Measurements from ENCODE around the gene PATJ.

PATJ gene

GRCh38 chr1:61951731-61952580, 209.7 kb downstream of the PATJ start:
- TF ChIP-seq TCF4 (CRISPR knock-in tag; IDR thresholded peaks at IDR 0.05; ENCODE audit: borderline replicate concordance): no peak
- no peak for TF ChIP-seq ZC3H10 (CRISPR knock-in tag; IDR thresholded peaks at IDR 0.05)
- TF ChIP-seq, protein P1, sequence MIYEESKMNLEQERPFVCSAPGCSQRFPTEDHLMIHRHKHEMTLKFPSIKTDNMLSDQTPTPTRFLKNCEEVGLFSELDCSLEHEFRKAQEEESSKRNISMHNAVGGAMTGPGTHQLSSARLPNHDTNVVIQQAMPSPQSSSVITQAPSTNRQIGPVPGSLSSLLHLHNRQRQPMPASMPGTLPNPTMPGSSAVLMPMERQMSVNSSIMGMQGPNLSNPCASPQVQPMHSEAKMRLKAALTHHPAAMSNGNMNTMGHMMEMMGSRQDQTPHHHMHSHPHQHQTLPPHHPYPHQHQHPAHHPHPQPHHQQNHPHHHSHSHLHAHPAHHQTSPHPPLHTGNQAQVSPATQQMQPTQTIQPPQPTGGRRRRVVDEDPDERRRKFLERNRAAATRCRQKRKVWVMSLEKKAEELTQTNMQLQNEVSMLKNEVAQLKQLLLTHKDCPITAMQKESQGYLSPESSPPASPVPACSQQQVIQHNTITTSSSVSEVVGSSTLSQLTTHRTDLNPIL (CRISPR knock-in tag; IDR thresholded peaks at IDR 0.05; ENCODE audit: low read depth): no peak
- ATAC-seq: no peak

- TF ChIP-seq ZFP3 (CRISPR knock-in tag; IDR thresholded peaks at IDR 0.05) (no peak), ZNF8 (CRISPR knock-in tag; IDR thresholded peaks at IDR 0.05) (no peak), ARNTL (CRISPR knock-in tag; IDR thresholded peaks at IDR 0.05; ENCODE audit: borderline replicate concordance, low read depth) (no peak), ZFP30 (CRISPR knock-in tag; IDR thresholded peaks at IDR 0.05) (no peak), OSR1 (CRISPR knock-in tag; IDR thresholded peaks at IDR 0.05) (no peak), CSDC2 (CRISPR knock-in tag; IDR thresholded peaks at IDR 0.05) (no peak), ZC3H10 (CRISPR knock-in tag; IDR thresholded peaks at IDR 0.05) (no peak), TCF4 (CRISPR knock-in tag; IDR thresholded peaks at IDR 0.05; ENCODE audit: borderline replicate concordance) (no peak), GLIS3 (CRISPR knock-in tag; IDR thresholded peaks at IDR 0.05) (no peak), CSRNP3 (CRISPR knock-in tag; IDR thresholded peaks at IDR 0.05) (no peak), ZNF70 (CRISPR knock-in tag; IDR thresholded peaks at IDR 0.05) (no peak), PATZ1 (CRISPR knock-in tag; IDR thresholded peaks at IDR 0.05; ENCODE audit: borderline replicate concordance) (no peak), PPARA (CRISPR knock-in tag; IDR thresholded peaks at IDR 0.05; ENCODE audit: borderline replicate concordance) (no peak), ESRRG (CRISPR knock-in tag; IDR thresholded peaks at IDR 0.05) (no peak), SNAI2 (CRISPR knock-in tag; IDR thresholded peaks at IDR 0.05) (no peak), TOX (CRISPR knock-in tag; IDR thresholded peaks at IDR 0.05; ENCODE audit: borderline replicate concordance) (no peak), RARB (CRISPR knock-in tag; IDR thresholded peaks at IDR 0.05) (no peak), ZNF565 (CRISPR knock-in tag; conservative IDR thresholded peaks at IDR 0.05; ENCODE audit: low read depth) (no peak)
- TF ChIP-seq, protein P1 (CRISPR knock-in tag; IDR thresholded peaks at IDR 0.05; ENCODE audit: low read depth): no peak
- TF ChIP-seq, protein P2, sequence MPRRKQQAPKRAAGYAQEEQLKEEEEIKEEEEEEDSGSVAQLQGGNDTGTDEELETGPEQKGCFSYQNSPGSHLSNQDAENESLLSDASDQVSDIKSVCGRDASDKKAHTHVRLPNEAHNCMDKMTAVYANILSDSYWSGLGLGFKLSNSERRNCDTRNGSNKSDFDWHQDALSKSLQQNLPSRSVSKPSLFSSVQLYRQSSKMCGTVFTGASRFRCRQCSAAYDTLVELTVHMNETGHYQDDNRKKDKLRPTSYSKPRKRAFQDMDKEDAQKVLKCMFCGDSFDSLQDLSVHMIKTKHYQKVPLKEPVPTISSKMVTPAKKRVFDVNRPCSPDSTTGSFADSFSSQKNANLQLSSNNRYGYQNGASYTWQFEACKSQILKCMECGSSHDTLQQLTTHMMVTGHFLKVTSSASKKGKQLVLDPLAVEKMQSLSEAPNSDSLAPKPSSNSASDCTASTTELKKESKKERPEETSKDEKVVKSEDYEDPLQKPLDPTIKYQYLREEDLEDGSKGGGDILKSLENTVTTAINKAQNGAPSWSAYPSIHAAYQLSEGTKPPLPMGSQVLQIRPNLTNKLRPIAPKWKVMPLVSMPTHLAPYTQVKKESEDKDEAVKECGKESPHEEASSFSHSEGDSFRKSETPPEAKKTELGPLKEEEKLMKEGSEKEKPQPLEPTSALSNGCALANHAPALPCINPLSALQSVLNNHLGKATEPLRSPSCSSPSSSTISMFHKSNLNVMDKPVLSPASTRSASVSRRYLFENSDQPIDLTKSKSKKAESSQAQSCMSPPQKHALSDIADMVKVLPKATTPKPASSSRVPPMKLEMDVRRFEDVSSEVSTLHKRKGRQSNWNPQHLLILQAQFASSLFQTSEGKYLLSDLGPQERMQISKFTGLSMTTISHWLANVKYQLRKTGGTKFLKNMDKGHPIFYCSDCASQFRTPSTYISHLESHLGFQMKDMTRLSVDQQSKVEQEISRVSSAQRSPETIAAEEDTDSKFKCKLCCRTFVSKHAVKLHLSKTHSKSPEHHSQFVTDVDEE (CRISPR knock-in tag; IDR thresholded peaks at IDR 0.05): no peak
- ATAC-seq: no peak
Measured at GRCh38 chr1:61952675-61953074, 210.4 kb downstream of the PATJ start.

- no peak for ATAC-seq
- TF ChIP-seq GLIS3 (CRISPR knock-in tag; IDR thresholded peaks at IDR 0.05) (no peak), SNAI2 (CRISPR knock-in tag; IDR thresholded peaks at IDR 0.05) (no peak), ISL1 (CRISPR knock-in tag; IDR thresholded peaks at IDR 0.05) (no peak), ZNF70 (CRISPR knock-in tag; IDR thresholded peaks at IDR 0.05) (no peak), PATZ1 (CRISPR knock-in tag; IDR thresholded peaks at IDR 0.05; ENCODE audit: borderline replicate concordance) (no peak), ZFP30 (CRISPR knock-in tag; IDR thresholded peaks at IDR 0.05) (no peak), CSDC2 (CRISPR knock-in tag; IDR thresholded peaks at IDR 0.05) (no peak), OSR1 (CRISPR knock-in tag; IDR thresholded peaks at IDR 0.05) (no peak), ARNTL (CRISPR knock-in tag; IDR thresholded peaks at IDR 0.05; ENCODE audit: borderline replicate concordance, low read depth) (no peak), ESRRG (CRISPR knock-in tag; IDR thresholded peaks at IDR 0.05) (no peak), PPARA (CRISPR knock-in tag; IDR thresholded peaks at IDR 0.05; ENCODE audit: borderline replicate concordance) (no peak)
- TF ChIP-seq, protein P3, sequence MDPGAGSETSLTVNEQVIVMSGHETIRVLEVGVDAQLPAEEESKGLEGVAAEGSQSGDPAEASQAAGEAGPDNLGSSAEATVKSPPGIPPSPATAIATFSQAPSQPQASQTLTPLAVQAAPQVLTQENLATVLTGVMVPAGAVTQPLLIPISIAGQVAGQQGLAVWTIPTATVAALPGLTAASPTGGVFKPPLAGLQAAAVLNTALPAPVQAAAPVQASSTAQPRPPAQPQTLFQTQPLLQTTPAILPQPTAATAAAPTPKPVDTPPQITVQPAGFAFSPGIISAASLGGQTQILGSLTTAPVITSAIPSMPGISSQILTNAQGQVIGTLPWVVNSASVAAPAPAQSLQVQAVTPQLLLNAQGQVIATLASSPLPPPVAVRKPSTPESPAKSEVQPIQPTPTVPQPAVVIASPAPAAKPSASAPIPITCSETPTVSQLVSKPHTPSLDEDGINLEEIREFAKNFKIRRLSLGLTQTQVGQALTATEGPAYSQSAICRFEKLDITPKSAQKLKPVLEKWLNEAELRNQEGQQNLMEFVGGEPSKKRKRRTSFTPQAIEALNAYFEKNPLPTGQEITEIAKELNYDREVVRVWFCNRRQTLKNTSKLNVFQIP (CRISPR knock-in tag; IDR thresholded peaks at IDR 0.05; ENCODE audit: borderline replicate concordance, low read depth): no peak
Measured at GRCh38 chr1:61953076-61953789, 211.0 kb downstream of the PATJ start.
